ENCODE data around the gene RAB1A.

DNA sequence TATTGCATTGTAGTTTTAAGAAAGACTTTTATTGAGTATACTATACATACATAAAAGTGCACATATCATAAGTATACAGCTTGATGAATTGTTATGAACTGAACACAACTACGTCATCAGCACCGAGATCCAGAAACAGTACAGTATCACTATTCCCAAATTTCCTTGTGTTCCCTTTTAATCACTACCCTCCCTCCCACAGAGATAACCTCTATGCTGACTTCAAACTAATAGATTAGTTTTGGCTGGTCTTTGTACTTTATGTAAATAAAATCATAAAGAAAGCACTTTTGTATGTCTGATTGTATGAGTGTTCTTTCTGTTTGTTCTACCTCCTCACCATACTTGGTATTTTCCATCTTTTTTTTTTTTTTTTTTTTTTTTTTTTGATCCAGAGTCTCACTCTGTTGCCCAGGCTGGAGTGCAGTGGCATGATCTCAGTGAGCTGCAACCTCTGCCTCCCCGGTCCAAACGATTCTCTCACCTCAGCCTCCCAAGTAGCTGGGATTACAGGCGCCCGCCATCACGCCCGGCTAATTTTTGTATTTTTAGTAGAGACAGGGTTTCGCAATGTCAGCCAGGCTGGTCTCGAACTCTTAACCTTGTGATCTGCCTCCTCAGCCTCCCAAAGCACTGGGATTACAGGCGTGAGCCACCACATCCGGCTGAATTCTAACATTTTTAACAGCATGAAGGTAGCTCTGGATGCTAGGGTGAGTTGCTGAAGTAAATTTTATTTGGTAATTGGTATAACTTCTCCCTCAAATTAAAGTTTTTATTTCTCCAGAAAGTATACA lies 43.3 kb upstream of the RAB1A start:
- TF ChIP-seq CTCF (IDR thresholded peaks at IDR 0.05): no peak
- no peak for TF ChIP-seq POLR2A (IDR thresholded peaks at IDR 0.05)
